PC-9 (cell line): ENCODE measurements around the gene STUB1.

Experiments used
- CTCF ChIP-seq: fragments of 200-600 bp; sonication (generic); conservative IDR thresholded peaks from 2 replicates; pipeline ENCODE4 v1.6.1; 2017; ENCODE audit warnings: mixed run types, antibody characterized with exemption, mild to moderate bottlenecking, moderate library complexity
- EZH2 ChIP-seq: fragments of 200-600 bp; sonication (generic); IDR thresholded peaks from 2 replicates; pipeline ENCODE4 v1.8.0; 2017; ENCODE audit warnings: antibody characterized with exemption, low read depth

- TF ChIP-seq CTCF (no peak), EZH2 (no peak)
Observed at GRCh38 chr16:716768-717325, 36.6 kb downstream of the STUB1 start.
